BLaER1 (cell line): ENCODE data around the gene SPRTN.

Experiments
- H3K27ac ChIP-seq: shearing (Covaris generic); formaldehyde crosslinking; 2 replicates; pipeline ENCODE4 v1.8.1; 2022
- H3K27me3 ChIP-seq: shearing (Covaris generic); formaldehyde crosslinking; 2 replicates; pipeline ENCODE4 v1.8.1; 2022
- H3K36me3 ChIP-seq: shearing (Covaris generic); formaldehyde crosslinking; 2 replicates; pipeline ENCODE4 v1.8.1; 2022
- H3K4me1 ChIP-seq: shearing (Covaris generic); formaldehyde crosslinking; 2 replicates; pipeline ENCODE4 v1.8.1; 2022
- H3K4me2 ChIP-seq: shearing (Covaris generic); formaldehyde crosslinking; 2 replicates; pipeline ENCODE4 v1.8.1; 2022
- H3K4me3 ChIP-seq: shearing (Covaris generic); formaldehyde crosslinking; 2 replicates; pipeline ENCODE4 v1.8.1; 2022
- H3K9ac ChIP-seq: shearing (Covaris generic); formaldehyde crosslinking; 2 replicates; pipeline ENCODE4 v1.8.1; 2022
- H3K9me3 ChIP-seq: shearing (Covaris generic); formaldehyde crosslinking; 2 replicates; pipeline ENCODE4 v1.8.1; 2022
- H4K20me1 ChIP-seq: shearing (Covaris generic); formaldehyde crosslinking; 2 replicates; pipeline ENCODE4 v1.8.1; 2022
- Cebpa-rat ChIP-seq: shearing (Covaris generic); IDR thresholded peaks from 2 replicates; pipeline ENCODE4 v1.8.1; 2022

The SPRTN gene

DNA sequence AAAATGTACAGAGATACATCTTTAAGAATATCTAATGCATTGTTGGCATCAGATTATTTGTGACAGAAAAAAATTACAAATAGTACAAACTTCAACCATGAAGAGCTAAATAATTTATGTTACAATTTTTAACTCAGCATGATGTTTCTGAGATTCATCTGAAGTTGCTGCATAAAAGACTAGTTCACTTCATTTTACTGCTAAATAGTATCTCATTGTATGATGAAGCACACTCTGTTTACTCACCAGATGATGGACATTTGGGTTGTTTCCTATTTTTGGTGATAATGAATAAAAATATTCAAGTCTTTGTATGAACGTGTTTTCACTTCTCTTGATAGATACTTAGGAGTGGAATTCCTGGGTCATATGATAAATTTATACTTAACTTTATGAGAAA, 63.4 kb downstream of the SPRTN start:
- Histone ChIP-seq H3K9me3 (no peaks in the 10 kb centered on the region; the same call in 1 of the 2 replicates), H3K9ac (no peak overlapping the region), H3K27ac (no peak overlapping the region), H3K4me1 (peaks cover 15% of the 10 kb centered on the region; the same call in 1 of the 2 replicates), H3K4me2 (no peak overlapping the region), H3K4me3 (no peak overlapping the region), H4K20me1 (peaks cover 97% of the 10 kb centered on the region), H3K36me3 (peaks cover 62% of the 10 kb centered on the region), H3K27me3 (no peaks in the 10 kb centered on the region)
- no peak for TF ChIP-seq Cebpa-rat

GRCh38 chr1:231404318-231404717, 66.2 kb downstream of the SPRTN start:
- no peak overlapping the region for H3K4me2 ChIP-seq
- H3K4me3 ChIP-seq: no peak overlapping the region
- no peak for TF ChIP-seq Cebpa-rat
- H3K27me3 ChIP-seq: no peaks in the 10 kb centered on the region
- H3K9me3 ChIP-seq: no peaks in the 10 kb centered on the region; the same call in 1 of the 2 replicates
- H3K4me1 ChIP-seq: no peaks in the 10 kb centered on the region; the same call in 1 of the 2 replicates
- peaks cover 97% of the 10 kb centered on the region for H4K20me1 ChIP-seq
- H3K27ac ChIP-seq: no peak overlapping the region
- H3K9ac ChIP-seq: no peak overlapping the region
- H3K36me3 ChIP-seq: peaks cover 67% of the 10 kb centered on the region
